BE2C (cell line): ENCODE data around the gene MYADM.

Source experiments
- DNase-seq: peaks from one replicate; pipeline ENCODE4 v3.0.0-alpha.2; 2020
- H3K27me3 ChIP-seq: fragments of 250-450 bp; sonication (Bioruptor Pico); 2 replicates; pipeline ENCODE4 v1.5.1; 2020; ENCODE audit warnings: mild to moderate bottlenecking
- H3K36me3 ChIP-seq: fragments of 250-450 bp; sonication (Bioruptor Pico); 2 replicates; pipeline ENCODE4 v1.5.1; 2020; ENCODE audit warnings: mild to moderate bottlenecking
- H3K4me1 ChIP-seq: fragments of 250-450 bp; sonication (Bioruptor Pico); 2 replicates; pipeline ENCODE4 v1.5.1; 2020
- H3K4me3 ChIP-seq: 2 replicates; pipeline ENCODE4 v1.5.1; 2011; ENCODE audit warnings: low read depth, low read length
- H3K9me3 ChIP-seq: fragments of 250-450 bp; sonication (Bioruptor Pico); 2 replicates; pipeline ENCODE4 v1.5.1; 2020
- TF ChIP-seq, protein P1 (sequence below): IDR thresholded peaks from 2 replicates; pipeline ENCODE4 v1.5.1; 2012; ENCODE audit warnings: mild to moderate bottlenecking, low read depth, low read length

Gene MYADM

DNA sequence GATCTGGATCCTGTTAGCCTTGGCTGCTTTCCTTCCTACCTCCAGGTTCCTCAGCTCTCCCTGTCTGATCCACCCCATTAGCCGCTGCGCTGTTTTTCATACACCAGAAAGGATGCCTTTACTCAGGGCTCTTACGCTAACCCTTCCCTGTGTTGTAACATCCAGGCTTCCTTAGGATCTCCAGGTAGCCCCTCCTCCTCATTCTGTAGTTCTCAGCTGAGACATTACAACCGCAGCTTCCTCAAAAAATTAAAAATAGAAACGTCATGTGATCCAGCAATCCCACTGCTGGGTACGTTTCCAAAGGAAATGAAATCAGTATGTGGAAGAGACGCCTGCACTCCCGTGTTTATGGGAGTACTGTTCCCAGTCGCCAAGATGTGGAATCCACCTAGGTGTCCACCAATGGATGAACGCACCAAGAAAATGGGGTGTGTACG, 18.4 kb upstream of the MYADM start:
- H3K27me3 ChIP-seq, result peaks cover 5% of the 10 kb centered on the region; the same call in 1 of the 2 replicates
- H3K4me1 ChIP-seq, result no peaks in the 10 kb centered on the region
- no peaks in the 10 kb centered on the region for H3K36me3 ChIP-seq
- H3K9me3 ChIP-seq, result no peaks in the 10 kb centered on the region
- TF ChIP-seq, protein P1, sequence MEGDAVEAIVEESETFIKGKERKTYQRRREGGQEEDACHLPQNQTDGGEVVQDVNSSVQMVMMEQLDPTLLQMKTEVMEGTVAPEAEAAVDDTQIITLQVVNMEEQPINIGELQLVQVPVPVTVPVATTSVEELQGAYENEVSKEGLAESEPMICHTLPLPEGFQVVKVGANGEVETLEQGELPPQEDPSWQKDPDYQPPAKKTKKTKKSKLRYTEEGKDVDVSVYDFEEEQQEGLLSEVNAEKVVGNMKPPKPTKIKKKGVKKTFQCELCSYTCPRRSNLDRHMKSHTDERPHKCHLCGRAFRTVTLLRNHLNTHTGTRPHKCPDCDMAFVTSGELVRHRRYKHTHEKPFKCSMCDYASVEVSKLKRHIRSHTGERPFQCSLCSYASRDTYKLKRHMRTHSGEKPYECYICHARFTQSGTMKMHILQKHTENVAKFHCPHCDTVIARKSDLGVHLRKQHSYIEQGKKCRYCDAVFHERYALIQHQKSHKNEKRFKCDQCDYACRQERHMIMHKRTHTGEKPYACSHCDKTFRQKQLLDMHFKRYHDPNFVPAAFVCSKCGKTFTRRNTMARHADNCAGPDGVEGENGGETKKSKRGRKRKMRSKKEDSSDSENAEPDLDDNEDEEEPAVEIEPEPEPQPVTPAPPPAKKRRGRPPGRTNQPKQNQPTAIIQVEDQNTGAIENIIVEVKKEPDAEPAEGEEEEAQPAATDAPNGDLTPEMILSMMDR, result no peak
- DNase-seq, result no peak
- no peak overlapping the region for H3K4me3 ChIP-seq

DNA sequence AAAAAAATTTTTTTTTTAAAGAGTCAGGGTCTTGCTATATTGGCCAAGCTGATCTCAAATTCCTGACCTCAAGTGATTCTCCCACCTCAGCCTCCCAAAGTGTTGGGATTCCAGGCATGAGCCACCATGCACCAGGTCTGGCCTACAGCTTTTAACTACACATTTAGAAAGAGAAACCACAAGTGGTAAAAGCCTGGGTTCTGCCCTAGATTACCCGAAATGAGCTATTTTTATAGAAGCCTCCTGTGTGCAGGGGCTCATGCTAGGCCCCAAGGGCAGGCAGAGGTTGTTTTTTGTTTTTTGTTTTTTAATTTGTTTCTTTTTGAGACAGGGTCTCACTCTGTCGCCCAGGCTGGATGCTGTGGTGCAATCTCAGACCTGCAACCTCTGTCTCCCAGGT, 14.0 kb upstream of the MYADM start:
- Histone ChIP-seq H3K4me1 (no peaks in the 10 kb centered on the region), H3K27me3 (0 out of 2 replicates have a peak, but pooled peaks cover 2% of the 10 kb centered on the region), H3K36me3 (no peaks in the 10 kb centered on the region), H3K4me3 (no peak overlapping the region), H3K9me3 (no peaks in the 10 kb centered on the region)
- DNase-seq, result no peak
- TF ChIP-seq, protein P1, result no peak

DNA sequence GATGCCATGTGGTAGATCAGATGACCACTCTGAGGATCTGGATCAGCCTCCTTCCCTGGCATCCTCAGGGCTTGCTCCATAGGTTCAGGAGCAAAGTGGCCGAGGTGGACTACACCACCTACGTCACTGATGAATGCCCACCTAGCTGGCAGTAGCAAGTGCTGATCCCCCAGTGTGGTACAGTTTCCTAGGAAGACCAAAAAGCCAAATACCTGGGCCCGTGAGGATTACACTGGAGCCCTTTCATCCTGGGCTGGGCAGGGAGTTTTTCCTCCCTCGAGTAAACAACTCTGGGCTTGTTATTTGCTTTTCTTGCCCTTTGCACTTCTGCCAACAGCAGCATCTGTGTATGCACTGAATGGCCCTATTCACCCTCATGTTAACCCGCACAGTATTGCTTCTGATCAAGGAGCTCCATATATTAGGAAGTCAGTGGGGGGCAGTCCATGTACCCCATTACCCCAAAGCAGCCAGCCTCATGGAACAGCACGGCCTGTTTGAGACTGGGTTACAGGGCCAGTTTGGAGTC, 3.3 kb upstream of the MYADM start:
- H3K4me3 ChIP-seq, result no peak overlapping the region
- H3K36me3 ChIP-seq, result no peaks in the 10 kb centered on the region
- TF ChIP-seq, protein P1, result no peak
- no peak for DNase-seq
- H3K27me3 ChIP-seq, result no peaks in the 10 kb centered on the region
- H3K4me1 ChIP-seq, result peaks cover 6% of the 10 kb centered on the region
- H3K9me3 ChIP-seq, result no peaks in the 10 kb centered on the region

DNA sequence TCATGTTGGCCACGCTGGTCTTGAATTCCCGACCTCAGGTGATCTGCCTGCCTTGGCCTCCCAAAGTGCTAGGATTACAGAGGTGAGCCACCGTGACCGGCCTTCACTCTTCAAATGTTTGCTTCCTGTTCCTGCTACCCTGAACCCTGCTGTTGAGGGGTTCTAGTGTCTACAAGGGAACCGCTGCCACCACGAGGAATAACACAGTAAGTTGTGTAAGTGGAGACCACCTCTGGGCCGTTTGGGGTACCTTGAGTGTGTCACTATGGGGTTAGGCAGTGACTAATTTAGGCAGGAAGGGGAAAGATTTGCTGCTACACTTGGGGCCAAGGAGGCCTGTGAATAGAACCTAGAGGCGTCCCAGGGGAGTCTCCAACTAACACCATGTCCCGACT, 2.2 kb upstream of the MYADM start:
- TF ChIP-seq, protein P1, result no peak
- H3K4me3 ChIP-seq, result peak overlapping the region; percentile 51

DNA sequence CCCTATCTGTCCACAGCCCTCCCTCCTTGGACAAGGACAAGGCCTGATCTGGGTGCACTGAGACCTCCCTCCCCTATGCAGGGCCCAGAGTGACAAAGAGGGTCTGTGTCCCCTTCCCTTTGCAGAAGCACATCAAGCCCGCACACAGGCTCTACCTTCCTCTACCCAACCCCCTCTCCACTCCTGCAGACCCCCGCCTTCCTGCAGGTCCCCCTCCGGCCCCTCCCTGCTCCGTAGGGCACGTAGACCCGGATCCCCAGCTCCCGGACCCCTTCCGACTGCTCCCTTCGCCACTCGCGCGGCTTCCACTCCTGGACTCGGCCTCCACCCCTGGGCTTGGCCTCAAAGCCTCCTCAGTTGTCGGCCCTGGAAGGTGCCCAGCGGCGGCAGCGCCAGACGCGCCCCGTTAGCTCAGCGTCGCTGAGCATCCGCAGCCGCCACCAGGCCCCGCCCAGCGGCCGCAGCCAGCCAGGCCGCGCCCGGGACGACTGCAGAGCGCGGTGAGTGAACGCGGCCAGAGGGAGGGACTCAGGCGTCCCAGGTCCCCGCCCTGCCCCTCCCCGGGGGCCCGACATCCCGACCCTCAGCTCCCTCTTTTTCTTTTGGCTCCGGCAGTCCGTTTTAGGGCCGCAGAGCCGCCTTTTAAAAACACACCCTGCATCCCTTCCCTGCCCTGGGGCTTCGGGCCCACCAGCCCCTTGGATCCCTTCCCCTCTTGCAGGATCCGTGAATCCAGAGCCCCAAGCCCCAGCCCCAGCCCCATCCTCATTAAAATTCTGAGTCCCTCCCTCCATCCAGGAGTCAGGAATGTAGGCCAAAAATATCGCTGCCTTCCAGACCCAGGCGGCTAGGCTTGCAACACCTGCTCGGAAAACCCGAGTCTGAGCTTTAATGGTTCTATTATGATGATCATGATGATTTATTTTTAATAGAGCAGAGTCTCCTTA, 1.5 kb upstream of the MYADM start:
- DNase-seq, result peak; percentile 80
- TF ChIP-seq, protein P1, result no peak
- H3K4me3 ChIP-seq, result peak overlapping the region; percentile 51
- H3K4me1 ChIP-seq, result peaks cover 6% of the 10 kb centered on the region
- no peaks in the 10 kb centered on the region for H3K27me3 ChIP-seq
- H3K9me3 ChIP-seq, result no peaks in the 10 kb centered on the region
- no peaks in the 10 kb centered on the region for H3K36me3 ChIP-seq

More for the DNA sequence above, 2.2 kb upstream of the MYADM start:
- no peaks in the 10 kb centered on the region for H3K36me3 ChIP-seq
- no peak for DNase-seq
- no peaks in the 10 kb centered on the region for H3K9me3 ChIP-seq
- H3K4me1 ChIP-seq, result peaks cover 6% of the 10 kb centered on the region
- no peaks in the 10 kb centered on the region for H3K27me3 ChIP-seq

DNA sequence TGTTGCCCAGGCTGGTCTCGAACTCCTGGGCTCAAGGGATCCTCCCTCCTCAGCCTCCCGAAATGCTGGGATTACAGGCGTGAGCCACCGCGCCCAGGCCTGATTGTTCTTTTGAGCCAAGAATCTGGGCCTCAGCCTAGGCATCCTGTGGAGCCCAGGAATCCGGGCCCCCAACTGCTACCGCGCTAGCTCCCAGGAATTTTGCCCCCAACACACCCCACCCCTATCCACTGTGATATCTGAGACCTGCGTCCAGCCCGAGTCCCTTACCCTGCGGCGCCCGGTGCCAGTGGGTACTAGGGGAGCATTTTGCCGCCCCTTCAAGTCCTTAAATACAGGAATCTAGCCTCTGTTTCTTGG, 838 bp upstream of the MYADM start:
- Histone ChIP-seq H3K9me3 (no peaks in the 10 kb centered on the region), H3K4me1 (peaks cover 6% of the 10 kb centered on the region), H3K36me3 (no peaks in the 10 kb centered on the region), H3K27me3 (no peaks in the 10 kb centered on the region), H3K4me3 (peak overlapping the region; percentile 31)
- no peak for DNase-seq
- TF ChIP-seq, protein P1, result no peak
